Naive thymus-derived CD8-positive, alpha-beta T cell (primary cell): ENCODE measurements around the gene CDC26. TPM values are rescaled to one million over a fixed set of nuclear protein-coding genes. Genes with fewer than 3 reads are reported as not detected.
"Not testable (repeated sequence)": the region's sequence is repeated elsewhere in the genome, so short reads cannot be mapped to it uniquely, and the experiment has no call there.

ENCODE experiments used
- ATAC-seq, 2 donors: fragments of 150-1000 bp; cut with Tn5 transposase in 1 of 2; sonication (Bioruptor Pico), chemical (Tn5 transposase) in 1 of 2; 1 replicate in 1 of 2; 2 replicates in 1 of 2; pipeline ENCODE4 v1.10.0; 2021; ENCODE audit warnings: mild to moderate bottlenecking in 2 of 2, moderate library complexity in 2 of 2
- POLR2A ChIA-PET: fragments of 350-600 bp; sonication (Branson Sonifier 250); formaldehyde crosslinking; loops from one replicate; lab custom pipeline; 2021; ENCODE audit warnings: antibody characterized with exemption; lab: Charles Lee
- DNase-seq, 10 donors: peaks; one replicate each; pipeline versions ENCODE4 v3.0.0 to v3.0.0-alpha.2; 2020 to 2022
- H3K27ac Mint-ChIP-seq, 10 donors: one replicate each; pipeline ENCODE4 v1.8.0; 2020 to 2022; ENCODE audit warnings: mild to moderate bottlenecking in 10 of 10, mixed read lengths in 10 of 10, moderate library complexity in 4 of 10, inconsistent platforms in 1 of 10
- H3K27me3 Mint-ChIP-seq, 5 donors: one replicate each; pipeline ENCODE4 v1.8.0; 2021 to 2022; ENCODE audit warnings: mixed read lengths in 5 of 5
- H3K36me3 Mint-ChIP-seq, 3 donors: one replicate each; pipeline ENCODE4 v1.8.0; 2020 to 2022; ENCODE audit warnings: mixed read lengths in 3 of 3, mild to moderate bottlenecking in 2 of 3, inconsistent platforms in 1 of 3
- H3K4me1 Mint-ChIP-seq, 4 donors: one replicate each; pipeline ENCODE4 v1.8.0; 2021 to 2022; ENCODE audit warnings: mixed read lengths in 4 of 4
- H3K4me3 Mint-ChIP-seq, 10 donors: one replicate each; pipeline ENCODE4 v1.8.0; 2020 to 2022; ENCODE audit warnings: mild to moderate bottlenecking in 10 of 10, mixed read lengths in 10 of 10, moderate library complexity in 6 of 10, inconsistent platforms in 1 of 10
- H3K9me3 Mint-ChIP-seq, 9 donors: one replicate each; pipeline ENCODE4 v1.8.0; 2020 to 2022; ENCODE audit warnings: mixed read lengths in 9 of 9, mild to moderate bottlenecking in 3 of 9, inconsistent platforms in 1 of 9, moderate library complexity in 1 of 9
- polyA plus RNA-seq, 3 donors: library from polyadenylated mRNA; unstranded; fragments of 300-500 nt; fragmentation: Illumina TruSeq; gene quantifications; one replicate each; pipeline ENCODE4 v1.2.3, GENCODE V29; 2021
- total RNA-seq, 8 experiments: library from RNA in 2 of 8; stranded (reverse) in 2 of 8; gene quantifications; one replicate each; pipeline ENCODE4 v1.2.3 and lab custom pipeline; 2021 to 2026

CDC26 gene
- total and polyA plus RNA-seq, 5 experiments from 2014 or later = 33.0 to 193 (median 148) TPM

- POLR2A ChIA-PET = interaction anchor here (0.5 kb wide), 1 partner anchor 17 kb away, joined by 3 read pairs; no protein-coding TSS in a partner anchor
- not testable (repeated sequence) for DNase-seq, H3K27ac Mint-ChIP-seq, H3K36me3 Mint-ChIP-seq, H3K4me3 Mint-ChIP-seq, H3K27me3 Mint-ChIP-seq, H3K4me1 Mint-ChIP-seq, ATAC-seq
- peaks cover 0 to 23% (median 0%) of the 10 kb centered on the region in 9 donors for H3K9me3 Mint-ChIP-seq
These were observed 25.7 kb downstream of the CDC26 start for GRCh38 chr9:113249661-113250060.

- Mint-ChIP-seq H3K36me3 (peaks cover 0 to 9% (median 8%) of the 10 kb centered on the region in 3 donors), H3K27ac (no peak overlapping the region), H3K27me3 (no peaks in the 10 kb centered on the region), H3K9me3 (peaks cover 0 to 23% (median 0%) of the 10 kb centered on the region in 9 donors), H3K4me1 (peaks cover 0 to 3% (median 0%) of the 10 kb centered on the region in 4 donors), H3K4me3 (no peak overlapping the region)
- POLR2A ChIA-PET = no interaction called here
- ATAC-seq (no peak), DNase-seq (no peak)
These were observed 27.7 kb downstream of the CDC26 start for GRCh38 chr9:113247640-113248039.

GRCh38 chr9:113246928-113247327, 28.4 kb downstream of the CDC26 start:
- ATAC-seq (no peak), DNase-seq (no peak)
- POLR2A ChIA-PET = no interaction called here
- Mint-ChIP-seq H3K4me1 (peaks cover 0 to 3% (median 0%) of the 10 kb centered on the region in 4 donors), H3K9me3 (peaks cover 0 to 23% (median 0%) of the 10 kb centered on the region in 9 donors), H3K4me3 (no peak overlapping the region), H3K27ac (no peak overlapping the region), H3K27me3 (no peaks in the 10 kb centered on the region), H3K36me3 (peaks cover 0 to 9% (median 6%) of the 10 kb centered on the region in 3 donors)

GRCh38 chr9:113245894-113246293, 29.5 kb downstream of the CDC26 start:
- ATAC-seq (no peak), DNase-seq (no peak)
- H3K9me3 Mint-ChIP-seq = peaks cover 0 to 15% (median 0%) of the 10 kb centered on the region in 9 donors
- POLR2A ChIA-PET = no interaction called here
- H3K4me3 Mint-ChIP-seq = no peak overlapping the region
- H3K36me3 Mint-ChIP-seq = peaks cover 0 to 6% (median 5%) of the 10 kb centered on the region in 3 donors
- peak overlapping the region in 2 of 10 donors; percentile 5 to 44 for H3K27ac Mint-ChIP-seq
- H3K27me3 Mint-ChIP-seq = no peaks in the 10 kb centered on the region
- peaks cover 0 to 3% (median 0%) of the 10 kb centered on the region in 4 donors for H3K4me1 Mint-ChIP-seq

GRCh38 chr9:113244556-113244955, 30.8 kb downstream of the CDC26 start:
- no peaks in the 10 kb centered on the region for H3K27me3 Mint-ChIP-seq
- H3K36me3 Mint-ChIP-seq = peaks cover 0 to 5% (median 3%) of the 10 kb centered on the region in 3 donors
- H3K4me3 Mint-ChIP-seq = no peak overlapping the region
- POLR2A ChIA-PET = no interaction called here
- H3K4me1 Mint-ChIP-seq = peaks cover 0 to 3% (median 0%) of the 10 kb centered on the region in 4 donors
- H3K9me3 Mint-ChIP-seq = peaks cover 0 to 10% (median 0%) of the 10 kb centered on the region in 9 donors
- ATAC-seq (no peak), DNase-seq (no peak)
- no peak overlapping the region for H3K27ac Mint-ChIP-seq

- POLR2A ChIA-PET = no interaction called here
- H3K27me3 Mint-ChIP-seq = no peaks in the 10 kb centered on the region
- no peaks in the 10 kb centered on the region for H3K9me3 Mint-ChIP-seq
- H3K36me3 Mint-ChIP-seq = no peaks in the 10 kb centered on the region
- ATAC-seq (no peak), DNase-seq (no peak)
- no peak overlapping the region for H3K27ac Mint-ChIP-seq
- H3K4me3 Mint-ChIP-seq = no peak overlapping the region
- H3K4me1 Mint-ChIP-seq = peaks cover 0 to 3% (median 0%) of the 10 kb centered on the region in 4 donors
These were observed 34.2 kb downstream of the CDC26 start for GRCh38 chr9:113241161-113241560.

GRCh38 chr9:113238859-113239232, 36.5 kb downstream of the CDC26 start:
- POLR2A ChIA-PET = no interaction called here
- H3K9me3 Mint-ChIP-seq = no peaks in the 10 kb centered on the region
- H3K36me3 Mint-ChIP-seq = no peaks in the 10 kb centered on the region
- H3K4me3 Mint-ChIP-seq = no peak overlapping the region
- no peak overlapping the region for H3K27ac Mint-ChIP-seq
- H3K4me1 Mint-ChIP-seq = peaks cover 0 to 8% (median 1%) of the 10 kb centered on the region in 4 donors
- DNase-seq (no peak), ATAC-seq (no peak)
- no peaks in the 10 kb centered on the region for H3K27me3 Mint-ChIP-seq

GRCh38 chr9:113238202-113238858, 37.0 kb downstream of the CDC26 start:
- peaks cover 0 to 13% (median 5%) of the 10 kb centered on the region in 4 donors for H3K4me1 Mint-ChIP-seq
- POLR2A ChIA-PET = interaction anchor here (0.6 kb wide), 1 partner anchor 705 kb away, joined by 3 read pairs; no protein-coding TSS in a partner anchor
- H3K36me3 Mint-ChIP-seq = no peaks in the 10 kb centered on the region
- no peaks in the 10 kb centered on the region for H3K27me3 Mint-ChIP-seq
- H3K27ac Mint-ChIP-seq = no peak overlapping the region
- no peaks in the 10 kb centered on the region for H3K9me3 Mint-ChIP-seq
- ATAC-seq (no peak), DNase-seq (no peak)
- H3K4me3 Mint-ChIP-seq = no peak overlapping the region

- POLR2A ChIA-PET = no interaction called here
- ATAC-seq = no peak
These were observed 38.3 kb downstream of the CDC26 start for GRCh38 chr9:113237026-113237425.

GRCh38 chr9:113235701-113236255, 39.6 kb downstream of the CDC26 start:
- H3K9me3 Mint-ChIP-seq, H3K27me3 Mint-ChIP-seq, H3K4me3 Mint-ChIP-seq, H3K27ac Mint-ChIP-seq, ATAC-seq, POLR2A ChIA-PET, DNase-seq, H3K36me3 Mint-ChIP-seq: not testable (repeated sequence)
- H3K4me1 Mint-ChIP-seq = peaks cover 4 to 24% (median 14%) of the 10 kb centered on the region in 4 donors

More at GRCh38 chr9:113237026-113237425, 38.3 kb downstream of the CDC26 start:
- H3K27me3 Mint-ChIP-seq = no peaks in the 10 kb centered on the region
- H3K36me3 Mint-ChIP-seq = no peaks in the 10 kb centered on the region
- DNase-seq = no peak
- no peak overlapping the region for H3K27ac Mint-ChIP-seq
- no peak overlapping the region for H3K4me3 Mint-ChIP-seq
- peaks cover 4 to 23% (median 14%) of the 10 kb centered on the region in 4 donors for H3K4me1 Mint-ChIP-seq
- no peaks in the 10 kb centered on the region for H3K9me3 Mint-ChIP-seq

GRCh38 chr9:113231701-113232100, 43.7 kb downstream of the CDC26 start:
- Mint-ChIP-seq H3K9me3 (no peaks in the 10 kb centered on the region), H3K27me3 (no peaks in the 10 kb centered on the region), H3K27ac (peak overlapping the region in 1 of 10 donors; percentile 68), H3K4me1 (peaks cover 6 to 33% (median 23%) of the 10 kb centered on the region in 4 donors), H3K4me3 (no peak overlapping the region), H3K36me3 (peaks cover 0 to 3% (median 0%) of the 10 kb centered on the region in 3 donors)
- POLR2A ChIA-PET = interaction anchor here (1.3 kb wide), 1 partner anchor 10 kb away, joined by 3 read pairs; no protein-coding TSS in a partner anchor
- DNase-seq (no peak), ATAC-seq (no peak)

GRCh38 chr9:113228130-113228665, 47.2 kb downstream of the CDC26 start:
- Mint-ChIP-seq H3K4me1 (peaks cover 5 to 22% (median 19%) of the 10 kb centered on the region in 4 donors), H3K27me3 (no peaks in the 10 kb centered on the region), H3K9me3 (no peaks in the 10 kb centered on the region), H3K27ac (peak overlapping the region in 5 of 10 donors; percentile 1 to 87 (median 16)), H3K36me3 (peaks cover 0 to 3% (median 0%) of the 10 kb centered on the region in 3 donors), H3K4me3 (no peak overlapping the region)
- ATAC-seq (peak; percentile 47 to 89), DNase-seq (peak in 6 of 10 donors; percentile 11 to 62 (median 38))
- POLR2A ChIA-PET = no interaction called here

GRCh38 chr9:113227436-113227835, 47.9 kb downstream of the CDC26 start:
- DNase-seq (no peak), ATAC-seq (no peak)
- peak overlapping the region in 1 of 10 donors; percentile 25 for H3K27ac Mint-ChIP-seq
- peaks cover 0 to 3% (median 0%) of the 10 kb centered on the region in 3 donors for H3K36me3 Mint-ChIP-seq
- POLR2A ChIA-PET = no interaction called here
- H3K4me1 Mint-ChIP-seq = peaks cover 4 to 23% (median 18%) of the 10 kb centered on the region in 4 donors
- no peaks in the 10 kb centered on the region for H3K27me3 Mint-ChIP-seq
- H3K9me3 Mint-ChIP-seq = no peaks in the 10 kb centered on the region
- H3K4me3 Mint-ChIP-seq = no peak overlapping the region
